NCI-H526 treated with DMSO at 0.1 percent for 48 hours (cell line): Measurements from ENCODE around the gene VPS33A.

Source experiments
- DNase-seq: peaks from one replicate; lab custom pipeline; 2025; lab: John Stamatoyannopoulos, UW

The VPS33A gene

DNA sequence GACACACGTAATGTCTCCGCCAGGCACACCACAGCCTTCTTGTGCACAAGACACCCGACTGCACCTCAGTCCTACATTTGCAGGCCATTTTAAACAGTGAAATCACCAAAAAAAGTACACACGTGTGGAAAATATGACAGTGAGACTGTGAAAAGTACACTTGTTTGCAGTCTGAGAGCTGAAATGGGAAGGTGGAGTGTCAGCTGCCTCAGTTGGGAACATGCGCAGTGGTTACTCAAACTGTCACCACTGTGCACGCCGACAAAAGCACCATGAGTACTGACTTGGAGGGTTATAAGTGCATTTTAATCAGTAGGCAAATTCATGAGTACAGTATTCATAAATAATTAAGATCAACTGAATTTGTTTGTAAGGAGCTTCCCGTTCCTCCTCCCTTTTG lies 15.8 kb downstream of the VPS33A start:
- DNase-seq = no peak

- no peak for DNase-seq
Observed at GRCh38 chr12:122250047-122250446, 16.2 kb downstream of the VPS33A start.

GRCh38 chr12:122245553-122245952 lies 20.7 kb downstream of the VPS33A start:
- DNase-seq = no peak

DNA sequence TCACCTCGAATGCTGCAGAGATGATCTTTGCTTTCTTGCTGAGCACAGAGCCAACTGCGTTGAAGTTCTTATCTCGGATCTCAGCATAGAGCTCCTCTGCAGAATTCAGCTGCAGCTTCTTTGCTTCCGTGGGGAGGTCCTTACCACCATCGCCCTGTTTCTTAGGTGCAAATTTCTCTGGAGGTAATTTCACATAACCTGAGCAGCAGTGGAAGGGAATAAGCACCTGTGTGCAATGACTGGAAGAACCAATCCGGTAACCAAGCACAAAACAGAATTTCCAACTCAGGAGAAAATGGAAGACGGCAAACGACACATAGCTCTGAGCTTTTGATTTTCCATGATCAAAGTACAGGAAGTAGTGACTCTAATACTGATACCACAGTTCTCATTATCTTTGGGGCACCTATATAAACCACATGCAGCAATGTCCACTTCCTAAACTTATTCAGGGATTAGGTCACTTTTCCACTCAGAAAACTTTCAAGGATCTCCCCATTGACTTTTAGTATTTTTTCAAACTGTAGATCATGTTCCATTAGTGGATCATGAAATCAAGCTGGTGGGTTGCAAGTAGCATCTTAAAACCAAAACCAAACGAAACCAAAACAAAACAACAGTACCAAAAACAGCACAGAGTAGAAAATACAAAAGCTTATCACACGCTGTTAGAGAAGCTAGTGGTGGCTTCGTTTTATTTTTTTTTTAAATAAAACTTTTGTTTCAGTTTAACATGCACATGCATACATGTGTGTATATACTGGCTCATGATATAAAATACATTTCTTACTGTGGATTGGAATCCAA lies 21.5 kb downstream of the VPS33A start:
- DNase-seq = no peak

DNA sequence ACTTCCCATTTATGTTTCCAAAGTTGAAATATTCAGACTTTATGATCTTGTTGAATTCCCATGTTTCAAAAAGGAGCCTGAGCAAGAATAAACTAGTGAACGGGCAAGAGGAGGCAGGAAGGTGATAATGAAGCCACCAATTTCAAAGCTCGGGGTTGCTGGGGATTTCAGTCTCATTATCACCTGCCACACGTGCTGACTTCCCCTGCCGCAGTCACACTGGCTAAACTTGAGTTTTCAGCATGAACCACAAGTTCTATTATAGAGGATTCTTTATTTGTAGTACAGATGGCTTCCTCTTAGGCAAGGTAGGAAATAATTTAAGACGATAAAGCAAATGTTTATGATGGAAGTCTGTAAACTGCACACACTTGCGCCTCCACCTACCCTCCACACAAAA lies 22.3 kb downstream of the VPS33A start:
- no peak for DNase-seq

GRCh38 chr12:122238861-122239260 lies 27.4 kb downstream of the VPS33A start:
- DNase-seq = no peak

- no peak for DNase-seq
Observed at GRCh38 chr12:122235741-122236140, 30.6 kb downstream of the VPS33A start.

GRCh38 chr12:122232691-122233090 lies 33.6 kb downstream of the VPS33A start:
- no peak for DNase-seq

DNA sequence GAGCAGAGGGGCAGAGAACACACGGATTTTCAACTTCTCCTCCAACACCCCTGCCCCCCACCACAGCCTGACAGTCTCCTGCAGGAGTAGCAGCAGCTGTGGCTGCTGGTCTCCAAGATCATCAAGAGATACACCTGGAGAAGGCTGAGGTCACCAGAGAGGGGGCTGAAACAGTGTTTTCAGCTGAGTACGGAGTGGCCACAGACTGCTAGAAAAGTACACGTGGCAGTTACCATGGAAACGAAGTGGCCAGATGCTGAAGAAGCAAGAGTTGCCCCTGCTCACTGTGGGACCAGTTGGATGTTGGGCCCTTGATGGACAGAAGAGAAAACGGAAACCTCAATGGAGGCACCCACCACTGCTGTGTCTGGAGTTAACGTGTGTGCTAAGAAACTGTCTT lies 35.5 kb downstream of the VPS33A start:
- no peak for DNase-seq

DNA sequence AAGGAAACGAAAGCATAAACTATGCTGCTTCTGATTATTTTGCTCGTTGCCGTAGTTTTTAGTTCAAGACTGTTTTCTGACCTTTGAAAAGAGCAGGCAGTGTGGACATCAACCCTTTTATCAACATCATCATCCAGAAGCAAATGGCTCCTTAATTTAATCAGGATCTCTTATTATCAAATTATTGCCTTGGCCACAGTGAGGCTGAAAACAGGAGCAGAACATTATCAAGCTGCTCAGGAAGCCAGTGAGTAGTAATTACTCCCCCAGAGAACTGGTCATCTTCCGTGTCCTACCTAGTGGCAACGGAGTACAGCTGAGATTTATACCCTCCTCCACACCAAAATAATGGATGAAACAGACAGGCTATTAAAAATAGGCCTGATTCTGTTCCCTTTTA lies 38.2 kb downstream of the VPS33A start:
- no peak for DNase-seq

DNA sequence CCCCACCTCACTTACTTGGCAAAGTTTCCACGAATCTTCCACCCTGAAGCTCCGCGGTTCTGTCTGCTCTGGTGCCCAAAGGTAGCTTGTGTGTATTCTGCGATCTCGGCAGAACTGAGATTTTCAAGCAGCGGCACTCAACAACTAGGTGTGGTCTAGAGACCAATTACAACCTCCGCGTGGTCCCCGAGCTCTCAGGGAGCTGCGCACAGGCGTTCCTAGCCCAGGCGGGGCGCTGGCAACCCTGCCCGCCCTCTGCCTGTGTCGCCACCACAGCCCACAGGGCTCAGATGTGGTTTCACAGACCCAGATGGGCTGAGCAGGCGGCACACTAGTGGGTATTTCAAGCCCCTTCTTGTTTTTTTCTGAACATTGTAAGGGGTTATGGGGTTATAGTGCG lies 39.0 kb downstream of the VPS33A start:
- no peak for DNase-seq

DNA sequence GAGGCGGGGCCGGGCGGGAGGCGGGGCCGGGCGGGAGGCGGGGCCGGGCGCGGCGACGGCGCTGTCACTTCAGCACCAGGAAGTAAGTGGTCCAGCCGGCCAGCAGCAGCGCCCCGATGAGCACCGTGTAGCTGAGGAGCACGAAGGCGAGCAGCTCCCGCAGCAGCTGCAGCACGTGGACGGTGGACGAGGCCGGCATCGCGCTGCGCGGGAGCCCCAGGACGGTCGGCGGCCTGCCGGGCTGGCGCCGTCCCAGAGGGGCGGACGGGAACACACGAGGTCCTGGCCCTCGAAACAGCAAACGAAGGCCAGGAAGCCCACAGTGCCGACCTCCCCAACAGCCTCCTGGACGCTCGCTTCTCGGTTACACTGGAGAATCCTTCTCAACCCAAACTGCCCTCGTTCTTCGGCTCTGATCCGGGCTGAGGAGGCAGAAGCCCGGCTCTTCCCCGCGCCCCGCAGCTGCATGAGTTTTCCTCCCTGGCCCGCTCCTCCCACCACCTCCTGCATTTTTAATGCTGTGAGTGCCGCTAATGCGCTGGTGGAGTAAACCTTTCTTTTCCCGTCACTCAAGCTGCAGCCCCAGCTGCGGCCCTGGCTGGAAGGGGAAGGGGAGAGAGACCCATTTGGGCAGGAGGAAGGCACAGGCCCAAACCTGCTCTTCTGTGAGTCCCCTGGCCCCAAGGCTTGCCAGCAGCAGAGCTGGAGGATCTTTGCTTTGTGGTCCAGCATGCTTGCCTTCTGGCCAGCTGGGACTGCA lies 39.7 kb downstream of the VPS33A start:
- no peak for DNase-seq

DNA sequence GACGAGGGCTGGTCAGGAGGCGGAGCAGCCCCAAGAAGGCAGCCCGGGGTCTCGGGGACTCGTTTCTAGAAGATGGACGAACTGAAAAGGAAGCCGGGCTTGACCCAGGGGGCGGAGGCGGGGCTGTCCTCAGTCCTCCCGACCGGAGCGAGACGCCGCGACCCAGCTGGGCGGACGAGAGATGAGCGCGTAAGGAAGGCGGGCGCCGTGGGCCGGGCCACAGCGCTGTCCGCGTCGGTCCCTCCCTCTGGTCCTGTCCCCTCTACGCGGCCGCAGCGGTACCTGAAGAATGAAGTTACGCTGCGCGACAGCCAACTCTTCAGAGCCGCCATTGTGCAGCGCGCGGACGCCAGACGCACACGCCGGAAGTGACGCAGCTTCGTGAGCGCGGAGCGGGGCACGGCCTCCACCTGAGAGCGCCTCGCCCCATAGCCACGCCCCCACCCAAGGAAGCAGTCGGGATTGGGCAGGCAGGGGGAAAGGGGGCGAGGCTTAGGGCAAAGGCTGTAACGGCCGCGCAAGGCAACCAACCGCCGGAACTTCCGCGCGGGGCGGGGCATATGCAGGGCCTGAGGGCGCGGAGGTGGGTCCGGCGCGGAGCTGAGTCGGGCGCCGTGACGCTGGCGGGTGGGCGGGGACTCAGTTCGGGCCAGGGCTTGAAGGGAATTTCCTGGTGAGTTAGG lies 40.5 kb downstream of the VPS33A start, which contains the start of gene DIABLO:
Gene DIABLO, minus strand, starts transcription at position 370 of the 683 bp plus-strand sequence. Its CDS starts 38 bp downstream, at position 332.
- peak; percentile 98 for DNase-seq

GRCh38 chr12:122216445-122216844 lies 49.8 kb downstream of the VPS33A start:
- DNase-seq = no peak

- DNase-seq = no peak
Observed at GRCh38 chr12:122215771-122216170, 50.5 kb downstream of the VPS33A start.

DNA sequence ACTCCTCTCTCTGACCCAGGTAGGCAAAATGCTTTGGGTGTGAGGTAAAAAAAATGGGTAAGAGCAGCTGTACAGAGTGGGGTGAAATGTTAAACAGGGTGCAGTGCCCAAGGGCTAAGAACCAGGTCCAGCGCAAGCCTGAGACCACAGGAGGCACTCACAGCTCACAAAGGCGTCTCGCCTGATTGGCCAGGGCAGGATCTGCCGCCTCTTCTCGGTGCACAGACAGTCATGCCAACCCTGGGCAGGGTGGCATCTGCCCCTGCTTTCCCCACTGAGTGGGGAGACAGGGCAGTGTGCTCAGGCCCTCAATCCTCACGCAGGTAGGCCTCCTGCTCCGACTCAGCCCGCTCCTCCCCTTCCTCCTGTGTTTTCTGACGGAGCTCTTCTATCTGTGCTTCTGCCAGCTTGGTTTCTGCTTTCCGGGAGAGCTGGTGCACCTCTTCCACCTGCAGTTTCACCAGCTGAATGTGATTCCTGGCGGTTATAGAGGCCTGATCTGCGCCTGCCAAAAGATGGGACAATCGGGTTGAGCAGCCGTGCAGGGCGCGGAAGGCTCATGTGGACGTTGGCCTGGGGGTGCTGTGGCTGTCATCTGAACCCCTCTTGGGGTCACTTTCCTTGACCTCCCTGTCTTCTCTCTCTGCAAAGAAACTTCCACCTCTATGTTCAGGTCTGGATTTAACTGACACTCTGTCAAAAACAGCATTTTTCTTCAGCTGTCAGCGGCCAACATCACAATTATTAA lies 58.0 kb downstream of the VPS33A start:
- no peak for DNase-seq

- DNase-seq = no peak
Observed at GRCh38 chr12:122207391-122207790, 58.9 kb downstream of the VPS33A start.

DNA sequence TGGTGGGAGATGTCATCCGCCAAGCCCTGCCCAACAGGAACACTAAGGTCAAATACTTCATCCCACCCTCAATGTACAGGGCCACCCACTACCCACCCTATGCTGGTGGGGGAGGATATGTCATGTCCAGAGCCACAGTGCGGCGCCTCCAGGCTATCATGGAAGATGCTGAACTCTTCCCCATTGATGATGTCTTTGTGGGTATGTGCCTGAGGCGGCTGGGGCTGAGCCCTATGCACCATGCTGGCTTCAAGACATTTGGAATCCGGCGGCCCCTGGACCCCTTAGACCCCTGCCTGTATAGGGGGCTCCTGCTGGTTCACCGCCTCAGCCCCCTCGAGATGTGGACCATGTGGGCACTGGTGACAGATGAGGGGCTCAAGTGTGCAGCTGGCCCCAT lies 59.3 kb downstream of the VPS33A start:
- DNase-seq = no peak

GRCh38 chr12:122206111-122206881 lies 60.0 kb downstream of the VPS33A start:
- DNase-seq = no peak

DNA sequence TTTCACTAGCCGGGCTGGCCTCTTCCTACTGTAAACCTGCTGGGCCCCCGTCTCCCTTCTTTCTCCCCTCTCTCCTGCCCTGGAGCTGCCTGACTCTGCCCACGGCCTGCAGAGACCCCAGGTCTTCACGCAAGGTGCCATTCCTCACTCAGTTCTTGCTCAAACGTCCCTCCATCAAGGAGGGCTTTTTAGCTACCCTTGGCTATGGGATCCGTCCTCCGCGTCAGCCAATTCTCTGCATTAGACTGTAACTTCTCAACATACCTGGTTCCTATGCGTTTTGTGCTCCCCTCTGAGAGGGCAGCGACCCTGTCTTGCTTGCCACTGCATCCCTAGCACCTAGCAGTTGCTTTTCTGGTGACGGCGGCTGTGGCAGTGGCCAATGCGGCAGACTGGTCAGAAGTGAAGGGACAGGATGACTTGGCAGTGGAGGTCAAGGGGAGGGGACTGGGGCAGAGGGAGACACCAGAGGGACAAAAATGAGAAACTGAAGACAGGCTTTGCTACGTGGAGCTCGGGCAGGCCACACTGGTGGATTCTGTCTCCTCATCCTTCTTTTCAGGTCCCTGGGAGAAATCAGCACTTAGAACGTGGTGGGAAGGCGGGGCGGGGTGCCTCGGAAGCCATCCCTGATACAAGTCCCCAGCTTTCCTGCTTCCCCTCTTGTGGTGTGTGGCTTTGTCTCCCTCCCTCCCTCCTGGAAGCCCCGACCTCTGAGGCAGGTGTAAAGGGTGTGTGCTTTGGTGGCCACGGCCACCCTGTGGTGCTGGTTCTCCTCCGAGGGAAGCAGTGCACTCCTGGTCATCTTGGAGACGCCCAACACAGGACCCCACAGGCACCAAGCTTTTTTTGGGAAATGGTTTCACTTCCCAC lies 61.0 kb downstream of the VPS33A start:
- DNase-seq = no peak
